Fibroblast of lung (primary cell): ENCODE results near the gene GJA8.
"Not testable (repeated sequence)": the region's sequence is repeated elsewhere in the genome, so short reads cannot be mapped to it uniquely, and the experiment has no call there.

Source experiments
- EZH2 ChIP-seq: IDR thresholded peaks from 2 replicates; pipeline ENCODE4 v1.5.1; 2012; ENCODE audit warnings: low read length, control low read depth, mild to moderate bottlenecking; ENCODE audit errors: missing control alignments
- TF ChIP-seq, protein P1 (sequence below), 2 donors: IDR thresholded peaks in 1 of 2; conservative IDR thresholded peaks in 1 of 2; 1 replicate in 1 of 2; 2 replicates in 1 of 2; pipeline ENCODE4 v1.5.1; 2011 to 2012; ENCODE audit warnings: low read length in 2 of 2, control low read depth in 1 of 2, inconsistent platforms in 1 of 2, low read depth in 1 of 2, mild to moderate bottlenecking in 1 of 2

GRCh38 chr1:147927215-147927614 lies 24.6 kb downstream of the GJA8 start:
- TF ChIP-seq, protein P1, sequence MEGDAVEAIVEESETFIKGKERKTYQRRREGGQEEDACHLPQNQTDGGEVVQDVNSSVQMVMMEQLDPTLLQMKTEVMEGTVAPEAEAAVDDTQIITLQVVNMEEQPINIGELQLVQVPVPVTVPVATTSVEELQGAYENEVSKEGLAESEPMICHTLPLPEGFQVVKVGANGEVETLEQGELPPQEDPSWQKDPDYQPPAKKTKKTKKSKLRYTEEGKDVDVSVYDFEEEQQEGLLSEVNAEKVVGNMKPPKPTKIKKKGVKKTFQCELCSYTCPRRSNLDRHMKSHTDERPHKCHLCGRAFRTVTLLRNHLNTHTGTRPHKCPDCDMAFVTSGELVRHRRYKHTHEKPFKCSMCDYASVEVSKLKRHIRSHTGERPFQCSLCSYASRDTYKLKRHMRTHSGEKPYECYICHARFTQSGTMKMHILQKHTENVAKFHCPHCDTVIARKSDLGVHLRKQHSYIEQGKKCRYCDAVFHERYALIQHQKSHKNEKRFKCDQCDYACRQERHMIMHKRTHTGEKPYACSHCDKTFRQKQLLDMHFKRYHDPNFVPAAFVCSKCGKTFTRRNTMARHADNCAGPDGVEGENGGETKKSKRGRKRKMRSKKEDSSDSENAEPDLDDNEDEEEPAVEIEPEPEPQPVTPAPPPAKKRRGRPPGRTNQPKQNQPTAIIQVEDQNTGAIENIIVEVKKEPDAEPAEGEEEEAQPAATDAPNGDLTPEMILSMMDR (conservative IDR thresholded peaks at IDR 0.05 in 1 of 2, IDR thresholded peaks at IDR 0.05 in 1 of 2; ENCODE audit: low read depth in 1 of 2, low read length in 2 of 2) = not testable (repeated sequence)
- not testable (repeated sequence) for TF ChIP-seq EZH2
